Motor neuron (in vitro differentiated cells): Measurements from ENCODE around the gene NUP50. TPM values are rescaled to one million over a fixed set of nuclear protein-coding genes. Genes with fewer than 3 reads are reported as not detected.
"Not testable (repeated sequence)": the region's sequence is repeated elsewhere in the genome, so short reads cannot be mapped to it uniquely, and the experiment has no call there.

Experiments used
- ATAC-seq, 8 experiments: fragments of 200-7000 bp; cut with Tn5 transposase; replicated peaks in 6 of 8; 2 replicates each; pipeline ENCODE4 v1.8.0; 2021; ENCODE audit warnings: mild to moderate bottlenecking in 8 of 8, moderate library complexity in 8 of 8
- H3K27ac ChIP-seq, 2 donors: fragments of 250-450 bp; sonication (Bioruptor Pico); 2 replicates each; pipeline ENCODE4 v1.9.0; 2021; ENCODE audit warnings: antibody characterized with exemption in 2 of 2, mild to moderate bottlenecking in 2 of 2, moderate library complexity in 1 of 2
- H3K4me1 ChIP-seq, 2 donors: fragments of 250-450 bp; sonication (Bioruptor Pico); replicated peaks in 1 of 2; 2 replicates each; pipeline ENCODE4 v1.6.1; 2021; ENCODE audit warnings: antibody characterized with exemption in 2 of 2, mild to moderate bottlenecking in 2 of 2, moderate library complexity in 1 of 2
- H3K4me3 ChIP-seq, 5 donors: fragments of 250-450 bp; sonication (Bioruptor Pico); 2 replicates each; pipeline ENCODE4 v1.9.0; 2021; ENCODE audit warnings: antibody characterized with exemption in 5 of 5, mild to moderate bottlenecking in 5 of 5, moderate library complexity in 4 of 5
- WGBS, 10 experiments: fragments of 450-650 bp; shearing (Covaris generic); methylation state at CpG; one replicate each; pipeline ENCODE4 v1.0.0; 2022; 5-methylcytosine and 5-hydroxymethylcytosine counted together
- in situ Hi-C, 9 experiments: fragments of 400-800 bp; cut with MboI; loops; one replicate each; pipeline ENCODE4 v1.15.0; 2021; ENCODE audit warnings: low sequenced_read_pairs in 9 of 9, low pct_unique_long_range_greater_than_20kb in 2 of 9; ENCODE audit not compliant: unreplicated experiment in 9 of 9
- total RNA-seq, 8 experiments: library from RNA; unstranded; fragments of 300-600 nt; gene quantifications; 2 replicates each; pipeline versions ENCODE4 v1.2.3 to v1.2.4, GENCODE V29; 2022

Gene NUP50
- total RNA-seq, 8 experiments from 2014 or later: 19.5 to 55.9 (median 29.1) TPM

GRCh38 chr22:45190202-45190872 lies 26.6 kb downstream of the NUP50 start:
- 67 to 100% (median 90%) methylated on average over 1 to 4 of the region's 4 CpGs; no CpG with 5 or more reads in 1 of the 10 experiments for WGBS, 10 experiments
- Histone ChIP-seq H3K4me3 (no peak overlapping the region), H3K27ac (no peak overlapping the region), H3K4me1 (no peaks in the 10 kb centered on the region)
- in situ Hi-C loops: no loop called here
- ATAC-seq: no peak

GRCh38 chr22:45191746-45192145 lies 28.0 kb downstream of the NUP50 start:
- in situ Hi-C loops, H3K27ac ChIP-seq, ATAC-seq, H3K4me1 ChIP-seq, H3K4me3 ChIP-seq: not testable (repeated sequence)
- 75 to 100% (median 98%) methylated on average over 1 to 9 of the region's 9 CpGs; no CpG with 5 or more reads in 4 of the 10 experiments for WGBS, 10 experiments

GRCh38 chr22:45192701-45193187 lies 29.0 kb downstream of the NUP50 start:
- 20 to 70% (median 31%) methylated on average over 1 to 6 of the region's 13 CpGs; no CpG with 5 or more reads in 4 of the 10 experiments for WGBS, 10 experiments
- Histone ChIP-seq H3K4me3 (no peak overlapping the region), H3K4me1 (no peaks in the 10 kb centered on the region), H3K27ac (no peak overlapping the region)
- ATAC-seq: peak in 6 of 8 experiments; percentile 34 to 77 (median 52)
- in situ Hi-C loops: no loop called here

GRCh38 chr22:45194686-45195085 lies 31.0 kb downstream of the NUP50 start:
- in situ Hi-C loops: no loop called here
- WGBS, 10 experiments: 85 to 93% (median 92%) methylated on average over 3 to 12 of the region's 17 CpGs; no CpG with 5 or more reads in 6 of the 10 experiments
- no peak overlapping the region for H3K4me3 ChIP-seq
- ATAC-seq: no peak
- no peak overlapping the region for H3K27ac ChIP-seq
- H3K4me1 ChIP-seq: no peaks in the 10 kb centered on the region

GRCh38 chr22:45195616-45196015 lies 31.9 kb downstream of the NUP50 start:
- no peaks in the 10 kb centered on the region for H3K4me1 ChIP-seq
- 73 to 100% (median 80%) methylated on average over 1 to 5 of the region's 7 CpGs; no CpG with 5 or more reads in 3 of the 10 experiments for WGBS, 10 experiments
- no peak for ATAC-seq
- H3K4me3 ChIP-seq: no peak overlapping the region
- in situ Hi-C loops: no loop called here
- no peak overlapping the region for H3K27ac ChIP-seq

GRCh38 chr22:45196308-45196707 lies 32.6 kb downstream of the NUP50 start:
- 87 to 93% (median 87%) methylated on average over 3 of the region's 16 CpGs; no CpG with 5 or more reads in 7 of the 10 experiments for WGBS, 10 experiments
- no peaks in the 10 kb centered on the region for H3K4me1 ChIP-seq
- no peak overlapping the region for H3K27ac ChIP-seq
- in situ Hi-C loops: no loop called here
- ATAC-seq: no peak
- no peak overlapping the region for H3K4me3 ChIP-seq

GRCh38 chr22:45196926-45197605 lies 33.3 kb downstream of the NUP50 start:
- Histone ChIP-seq H3K27ac (no peak overlapping the region), H3K4me3 (no peak overlapping the region), H3K4me1 (no peaks in the 10 kb centered on the region)
- in situ Hi-C loops: no loop called here
- WGBS, 10 experiments: 60 to 100% (median 80%) methylated on average over 1 to 3 of the region's 34 CpGs; no CpG with 5 or more reads in 7 of the 10 experiments
- no peak for ATAC-seq

GRCh38 chr22:45197606-45198462 lies 34.1 kb downstream of the NUP50 start:
- 75 to 100% (median 87%) methylated on average over 2 to 12 of the region's 28 CpGs; no CpG with 5 or more reads in 5 of the 10 experiments for WGBS, 10 experiments
- ATAC-seq: no peak
- no peak overlapping the region for H3K27ac ChIP-seq
- in situ Hi-C loops: no loop called here
- no peak overlapping the region for H3K4me3 ChIP-seq
- H3K4me1 ChIP-seq: no peaks in the 10 kb centered on the region

- 71 to 80% methylated on average over 3 of the region's 9 CpGs; no CpG with 5 or more reads in 8 of the 10 experiments for WGBS, 10 experiments
- H3K4me1 ChIP-seq: no peaks in the 10 kb centered on the region
- in situ Hi-C loops: no loop called here
- no peak for ATAC-seq
- no peak overlapping the region for H3K27ac ChIP-seq
- no peak overlapping the region for H3K4me3 ChIP-seq
These were observed 34.7 kb downstream of the NUP50 start for GRCh38 chr22:45198463-45198795.

GRCh38 chr22:45199723-45200122 lies 36.0 kb downstream of the NUP50 start:
- H3K4me1 ChIP-seq: no peaks in the 10 kb centered on the region
- no peak overlapping the region for H3K4me3 ChIP-seq
- no peak for ATAC-seq
- in situ Hi-C loops: no loop called here
- no peak overlapping the region for H3K27ac ChIP-seq
- 95 to 100% (median 99%) methylated on average over 1 to 10 of the region's 16 CpGs; no CpG with 5 or more reads in 6 of the 10 experiments for WGBS, 10 experiments

GRCh38 chr22:45200230-45200629 lies 36.5 kb downstream of the NUP50 start:
- in situ Hi-C loops: no loop called here
- H3K4me1 ChIP-seq: no peaks in the 10 kb centered on the region
- no peak overlapping the region for H3K27ac ChIP-seq
- WGBS, 10 experiments: 70 to 100% (median 100%) methylated on average over 1 to 6 of the region's 9 CpGs; no CpG with 5 or more reads in 5 of the 10 experiments
- ATAC-seq: no peak
- no peak overlapping the region for H3K4me3 ChIP-seq

- H3K27ac ChIP-seq: no peak overlapping the region
These were observed 37.3 kb downstream of the NUP50 start for GRCh38 chr22:45200860-45201511.

More at GRCh38 chr22:45200860-45201511, 37.3 kb downstream of the NUP50 start:
- Histone ChIP-seq H3K4me3 (no peak overlapping the region), H3K4me1 (no peaks in the 10 kb centered on the region)
- ATAC-seq: peak in 1 of 8 experiments; percentile 33
- in situ Hi-C loops: no loop called here
- 76 to 93% (median 80%) methylated on average over 1 to 18 of the region's 18 CpGs; no CpG with 5 or more reads in 6 of the 10 experiments for WGBS, 10 experiments
